DND-41 (cell line): ENCODE measurements around the gene RIC1.

Experiments
- ATAC-seq: fragments of 200-7000 bp; cut with Tn5 transposase; 3 replicates; pipeline ENCODE4 v1.9.1; 2021; ENCODE audit warnings: low read depth; ENCODE audit not compliant: insufficient read depth
- DNase-seq: peaks from one replicate; pipeline ENCODE4 v3.0.0-alpha.2; 2020
- H2AFZ ChIP-seq: 2 replicates; pipeline ENCODE4 v1.6.0; 2012; ENCODE audit warnings: low read depth, low read length
- H3K27ac ChIP-seq: 2 replicates; pipeline ENCODE4 v1.5.1; 2012; ENCODE audit warnings: low read length, inconsistent platforms
- H3K27me3 ChIP-seq: fragments of 200-600 bp; sonication (generic); 2 replicates; pipeline ENCODE4 v1.6.0; 2012; ENCODE audit warnings: low read length, mild to moderate bottlenecking, inconsistent platforms; ENCODE audit not compliant: insufficient read depth, poor library complexity
- H3K36me3 ChIP-seq: 2 replicates; pipeline ENCODE4 v1.5.1; 2012; ENCODE audit warnings: low read length, inconsistent platforms; ENCODE audit not compliant: insufficient read depth
- H3K4me1 ChIP-seq: 2 replicates; pipeline ENCODE4 v1.5.1; 2012; ENCODE audit warnings: mild to moderate bottlenecking, low read length; ENCODE audit not compliant: insufficient read depth
- H3K4me2 ChIP-seq: 2 replicates; pipeline ENCODE4 v1.6.0; 2012; ENCODE audit warnings: mild to moderate bottlenecking, moderate library complexity, low read length, inconsistent platforms; ENCODE audit not compliant: insufficient read depth
- H3K4me3 ChIP-seq, 2 experiments: fragments of 200-600 bp in 1 of 2; shearing (Covaris generic) in 1 of 2; 2 replicates each; pipeline ENCODE4 v1.5.1; 2012 to 2016; ENCODE audit warnings: inconsistent platforms in 2 of 2, low read length in 2 of 2, mild to moderate bottlenecking in 2 of 2, low read depth in 1 of 2, moderate library complexity in 1 of 2
- H3K79me2 ChIP-seq: 2 replicates; pipeline ENCODE4 v1.6.0; 2012; ENCODE audit warnings: low read length, inconsistent platforms; ENCODE audit not compliant: insufficient read depth
- H3K9ac ChIP-seq: 2 replicates; pipeline ENCODE4 v1.6.0; 2012; ENCODE audit warnings: low read depth, mild to moderate bottlenecking, inconsistent platforms, low read length, moderate library complexity
- H3K9me3 ChIP-seq: 2 replicates; pipeline ENCODE4 v1.5.1; 2012; ENCODE audit warnings: low read length, moderate library complexity, mild to moderate bottlenecking, inconsistent platforms; ENCODE audit not compliant: insufficient read depth, severe bottlenecking
- H4K20me1 ChIP-seq: 2 replicates; pipeline ENCODE4 v1.6.0; 2012; ENCODE audit warnings: low read length; ENCODE audit not compliant: insufficient read depth
- CTCF ChIP-seq: IDR thresholded peaks from 2 replicates; pipeline ENCODE4 v1.5.1; 2012; ENCODE audit warnings: borderline replicate concordance, low read length, moderate library complexity, mild to moderate bottlenecking; ENCODE audit not compliant: poor library complexity, severe bottlenecking; ENCODE audit errors: extremely low read depth
- EZH2 ChIP-seq: IDR thresholded peaks from 3 replicates; pipeline ENCODE4 v1.6.1; 2012; ENCODE audit warnings: borderline replicate concordance, low read depth, mild to moderate bottlenecking, moderate library complexity, low read length, inconsistent platforms; ENCODE audit not compliant: severe bottlenecking

RIC1 gene

GRCh38 chr9:5684101-5684500 lies 55.2 kb downstream of the RIC1 start:
- Histone ChIP-seq H3K36me3 (no peaks in the 10 kb centered on the region), H3K4me1 (no peaks in the 10 kb centered on the region), H3K4me3 (no peak overlapping the region), H3K9ac (no peak overlapping the region), H4K20me1 (no peaks in the 10 kb centered on the region), H3K27me3 (no peaks in the 10 kb centered on the region), H3K27ac (no peak overlapping the region), H3K4me2 (no peak overlapping the region), H3K9me3 (no peaks in the 10 kb centered on the region), H2AFZ (no peak overlapping the region), H3K79me2 (no peaks in the 10 kb centered on the region; the same call in 1 of the 2 replicates)
- no peak for TF ChIP-seq CTCF
- TF ChIP-seq EZH2, result no peak
- no peak for DNase-seq
- no peak for ATAC-seq

- no peaks in the 10 kb centered on the region; the same call in 1 of the 2 replicates for H3K79me2 ChIP-seq
- no peak for DNase-seq
Measured at GRCh38 chr9:5688109-5688508, 59.2 kb downstream of the RIC1 start.

GRCh38 chr9:5690278-5690677 lies 61.4 kb downstream of the RIC1 start:
- TF ChIP-seq CTCF (no peak), EZH2 (no peak)
- no peak for DNase-seq
- Histone ChIP-seq H3K9ac (no peak overlapping the region), H3K36me3 (no peaks in the 10 kb centered on the region), H3K4me1 (no peaks in the 10 kb centered on the region), H3K4me3 (no peak overlapping the region), H3K79me2 (no peaks in the 10 kb centered on the region), H3K4me2 (no peak overlapping the region), H3K27ac (no peak overlapping the region), H4K20me1 (no peaks in the 10 kb centered on the region; the same call in 1 of the 2 replicates), H3K9me3 (no peaks in the 10 kb centered on the region), H2AFZ (no peak overlapping the region), H3K27me3 (no peaks in the 10 kb centered on the region)
- no peak for ATAC-seq

More at GRCh38 chr9:5688109-5688508, 59.2 kb downstream of the RIC1 start:
- Histone ChIP-seq H3K4me1 (no peaks in the 10 kb centered on the region), H3K4me3 (no peak overlapping the region), H3K27ac (no peak overlapping the region), H3K9ac (no peak overlapping the region), H3K9me3 (no peaks in the 10 kb centered on the region), H3K36me3 (no peaks in the 10 kb centered on the region), H3K4me2 (no peak overlapping the region), H2AFZ (no peak overlapping the region), H3K27me3 (no peaks in the 10 kb centered on the region), H4K20me1 (no peaks in the 10 kb centered on the region; the same call in 1 of the 2 replicates)
- no peak for TF ChIP-seq CTCF
- no peak for TF ChIP-seq EZH2
- no peak for ATAC-seq

GRCh38 chr9:5695860-5696259 lies 67.0 kb downstream of the RIC1 start:
- Histone ChIP-seq H3K79me2 (no peaks in the 10 kb centered on the region), H3K27ac (no peak overlapping the region), H3K4me2 (no peak overlapping the region), H2AFZ (no peak overlapping the region), H3K27me3 (no peaks in the 10 kb centered on the region), H4K20me1 (no peaks in the 10 kb centered on the region; the same call in 1 of the 2 replicates), H3K9ac (no peak overlapping the region), H3K4me3 (no peak overlapping the region), H3K9me3 (no peaks in the 10 kb centered on the region), H3K4me1 (no peaks in the 10 kb centered on the region), H3K36me3 (no peaks in the 10 kb centered on the region)
- TF ChIP-seq EZH2 (no peak), CTCF (no peak)
- ATAC-seq (no peak), DNase-seq (no peak)
